GM19395 (cell line): ENCODE measurements around the gene PRKCG.

Source experiments
- ATAC-seq: cut with Tn5 transposase; IDR thresholded peaks from one replicate; pipeline ENCODE4 v1.9.1; 2021; ENCODE audit warnings: mild to moderate bottlenecking, moderate library complexity; ENCODE audit not compliant: unreplicated experiment

Gene PRKCG

DNA sequence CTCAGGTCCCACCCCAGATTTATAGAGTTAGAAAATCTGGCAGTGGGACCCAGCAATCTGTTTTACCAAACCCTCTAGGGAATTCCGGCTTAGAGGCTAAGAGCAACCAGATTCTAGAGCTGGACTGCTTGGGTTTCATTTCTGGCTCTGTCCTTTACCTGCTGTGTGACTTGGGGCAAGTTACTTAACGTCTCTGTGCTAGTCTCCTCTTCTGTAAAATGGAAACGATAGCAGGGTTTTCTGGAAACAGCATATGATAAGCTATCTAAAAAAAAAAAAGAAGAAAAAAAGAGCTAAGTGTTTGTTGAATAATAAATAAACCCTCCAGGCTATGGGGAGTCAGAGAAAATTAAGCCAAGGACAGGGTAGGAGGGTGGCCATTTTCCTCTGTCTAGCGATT is 15.5 kb downstream of the PRKCG start:
- no peak for ATAC-seq

DNA sequence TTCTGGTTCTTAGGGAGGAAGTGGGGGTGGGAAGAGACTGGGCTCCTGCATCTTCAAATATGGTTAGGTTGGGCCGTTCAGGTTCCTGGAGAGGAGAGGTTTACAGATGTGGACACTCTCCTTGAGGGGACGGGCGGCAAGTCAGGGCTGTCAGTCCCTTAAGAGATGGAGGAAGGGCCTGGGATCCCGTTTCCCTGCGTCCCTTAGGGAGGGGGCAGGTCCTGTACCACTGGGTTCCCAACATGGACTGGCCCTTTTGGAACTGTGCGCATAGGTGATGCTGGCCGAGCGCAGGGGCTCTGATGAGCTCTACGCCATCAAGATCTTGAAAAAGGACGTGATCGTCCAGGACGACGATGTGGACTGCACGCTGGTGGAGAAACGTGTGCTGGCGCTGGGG is 16.2 kb downstream of the PRKCG start:
- no peak for ATAC-seq

DNA sequence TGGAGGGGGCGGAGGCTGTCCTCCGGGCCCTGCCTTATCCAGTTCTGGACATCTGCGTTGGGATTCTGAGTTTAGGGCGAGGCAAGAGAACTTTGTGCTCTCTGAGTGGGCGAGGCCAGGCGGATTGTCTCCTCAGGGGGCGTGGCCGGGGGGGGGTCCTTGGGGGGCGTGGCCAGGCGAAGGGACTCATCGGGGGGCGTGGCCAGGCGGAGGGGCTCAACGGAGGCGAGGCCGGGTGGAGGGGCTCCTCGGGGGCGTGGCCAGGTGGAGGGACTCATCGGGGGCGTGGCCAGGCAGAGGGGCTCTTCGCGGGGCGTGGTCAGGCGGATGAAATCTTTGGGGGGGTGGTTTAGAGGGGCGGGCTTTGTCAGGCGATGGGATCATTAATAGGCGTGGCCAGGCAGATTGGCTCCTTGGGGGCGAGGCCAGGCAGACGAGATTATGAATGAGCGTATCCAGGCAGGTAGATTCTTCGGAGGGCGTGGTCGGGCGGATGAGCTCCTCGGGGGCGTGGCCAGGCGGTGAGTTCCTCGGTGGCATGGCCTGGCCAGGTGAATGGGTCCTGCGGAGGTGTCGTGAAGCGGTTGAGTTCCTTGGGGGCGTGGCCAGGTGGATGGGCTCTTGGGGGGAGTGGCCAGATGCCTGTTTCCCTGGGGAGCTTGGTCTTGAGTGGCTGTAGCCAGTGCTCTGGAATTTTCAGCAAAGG is 16.8 kb downstream of the PRKCG start:
- no peak for ATAC-seq

DNA sequence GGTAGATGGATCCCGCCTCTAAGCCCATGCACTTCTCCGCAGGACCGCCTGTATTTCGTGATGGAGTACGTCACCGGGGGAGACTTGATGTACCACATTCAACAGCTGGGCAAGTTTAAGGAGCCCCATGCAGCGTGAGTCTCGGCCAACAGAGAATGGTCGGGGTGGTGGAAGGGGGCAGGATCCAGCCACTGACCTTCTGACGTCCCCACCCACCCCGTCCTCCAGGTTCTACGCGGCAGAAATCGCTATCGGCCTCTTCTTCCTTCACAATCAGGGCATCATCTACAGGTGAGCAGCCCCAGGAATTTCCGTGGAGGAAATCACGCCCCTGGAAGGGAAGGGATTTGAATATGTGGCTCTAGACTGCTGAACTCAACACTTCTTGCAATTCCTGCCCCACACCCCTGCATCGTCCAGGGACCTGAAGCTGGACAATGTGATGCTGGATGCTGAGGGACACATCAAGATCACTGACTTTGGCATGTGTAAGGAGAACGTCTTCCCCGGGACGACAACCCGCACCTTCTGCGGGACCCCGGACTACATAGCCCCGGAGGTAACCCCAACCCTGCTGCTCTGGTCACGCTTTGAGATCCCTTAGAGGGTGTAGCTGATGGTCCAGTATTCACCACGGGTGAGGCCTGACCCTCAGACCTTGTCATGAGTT is 18.3 kb downstream of the PRKCG start:
- ATAC-seq, result no peak

DNA sequence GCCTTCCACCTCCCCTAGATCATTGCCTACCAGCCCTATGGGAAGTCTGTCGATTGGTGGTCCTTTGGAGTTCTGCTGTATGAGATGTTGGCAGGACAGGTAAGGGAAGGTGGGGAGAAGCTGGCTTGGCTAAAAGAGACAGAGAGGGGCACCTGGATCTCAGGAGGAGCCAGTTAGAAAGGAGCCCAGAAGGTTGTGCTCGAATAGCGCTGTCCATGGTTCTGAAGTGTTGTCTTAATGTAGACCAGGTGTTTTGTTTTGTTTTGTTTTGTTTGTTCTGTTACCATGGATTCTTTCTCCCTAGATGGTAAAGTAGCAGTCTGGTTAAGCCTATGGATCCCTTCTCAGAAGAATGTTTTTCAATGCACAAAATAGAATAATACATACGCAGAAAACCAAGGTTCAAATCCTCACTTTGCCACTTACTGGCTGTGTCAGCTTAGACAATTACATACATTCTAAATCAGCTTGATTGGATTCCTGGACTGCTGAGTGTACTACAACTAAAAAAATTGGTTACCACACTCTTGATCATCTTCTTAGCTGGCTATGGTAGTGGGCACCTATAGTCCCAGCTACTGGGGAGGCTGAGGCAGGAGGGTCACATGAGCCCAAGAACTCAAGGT is 21.2 kb downstream of the PRKCG start:
- ATAC-seq, result no peak

DNA sequence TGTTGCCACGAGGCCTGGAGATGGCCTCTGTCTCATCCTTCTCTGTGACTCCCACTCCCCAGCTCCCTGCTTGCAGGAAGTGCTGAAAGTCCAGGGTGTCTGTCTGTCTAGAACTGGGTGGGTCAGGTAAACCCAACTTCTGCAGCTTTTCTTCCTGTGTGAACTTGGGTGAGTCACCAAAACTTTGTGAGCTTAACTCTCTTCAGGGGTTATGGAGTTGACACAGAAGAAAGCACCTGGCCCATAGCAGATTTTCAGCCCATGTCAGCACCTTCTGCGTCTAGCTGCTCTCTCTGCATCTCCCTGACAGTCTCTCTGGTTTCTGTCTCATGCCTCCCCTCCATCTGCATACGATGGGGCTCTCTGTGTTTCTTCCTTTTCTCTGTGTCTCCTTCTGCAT is 22.9 kb downstream of the PRKCG start:
- no peak for ATAC-seq

DNA sequence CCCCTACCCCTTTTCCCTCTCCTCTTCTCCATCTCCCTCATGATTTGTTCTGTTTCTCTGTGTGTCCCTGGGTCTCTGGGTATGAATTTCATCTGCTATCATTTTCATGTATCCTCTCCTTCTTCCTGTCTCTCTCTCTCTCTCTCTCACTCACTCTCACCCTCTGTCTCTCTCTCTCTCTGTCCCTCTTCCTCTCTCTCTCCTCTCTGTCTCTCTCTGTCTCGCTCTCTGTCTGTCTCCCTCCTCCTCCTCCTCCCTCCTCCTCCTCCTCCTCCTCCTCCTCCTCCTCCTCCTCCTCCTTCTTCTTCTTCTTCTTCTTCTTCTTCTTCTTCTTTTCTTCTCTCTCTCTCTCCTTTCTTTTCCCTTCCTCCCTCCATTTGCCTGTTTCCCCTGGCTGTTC is 23.8 kb downstream of the PRKCG start:
- no peak for ATAC-seq

DNA sequence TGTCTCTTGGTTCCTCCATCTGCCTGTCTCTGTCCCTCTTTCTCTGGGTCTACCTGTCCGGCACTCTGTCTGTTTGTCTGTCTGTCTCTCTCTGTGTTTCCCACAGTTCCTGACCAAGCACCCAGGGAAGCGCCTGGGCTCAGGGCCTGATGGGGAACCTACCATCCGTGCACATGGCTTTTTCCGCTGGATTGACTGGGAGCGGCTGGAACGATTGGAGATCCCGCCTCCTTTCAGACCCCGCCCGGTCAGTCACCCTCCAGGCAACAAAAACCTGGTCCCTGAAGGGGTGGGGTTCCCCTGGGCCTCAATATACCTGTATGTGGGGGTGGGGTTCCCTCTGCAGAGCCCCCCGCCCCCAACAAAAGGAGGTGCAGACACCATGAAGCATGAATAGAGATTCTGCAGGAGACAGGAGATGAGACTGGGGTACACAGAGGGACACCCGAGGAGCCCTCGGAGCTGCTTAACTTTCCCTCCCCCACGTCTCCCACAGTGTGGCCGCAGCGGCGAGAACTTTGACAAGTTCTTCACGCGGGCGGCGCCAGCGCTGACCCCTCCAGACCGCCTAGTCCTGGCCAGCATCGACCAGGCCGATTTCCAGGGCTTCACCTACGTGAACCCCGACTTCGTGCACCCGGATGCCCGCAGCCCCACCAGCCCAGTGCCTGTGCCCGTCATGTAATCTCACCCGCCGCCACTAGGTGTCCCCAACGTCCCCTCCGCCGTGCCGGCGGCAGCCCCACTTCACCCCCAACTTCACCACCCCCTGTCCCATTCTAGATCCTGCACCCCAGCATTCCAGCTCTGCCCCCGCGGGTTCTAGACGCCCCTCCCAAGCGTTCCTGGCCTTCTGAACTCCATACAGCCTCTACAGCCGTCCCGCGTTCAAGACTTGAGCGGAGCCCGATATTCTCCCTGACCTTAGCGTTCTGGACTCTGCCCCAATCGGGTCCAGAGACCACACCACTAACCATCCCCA is 24.5 kb downstream of the PRKCG start:
- ATAC-seq, result no peak

DNA sequence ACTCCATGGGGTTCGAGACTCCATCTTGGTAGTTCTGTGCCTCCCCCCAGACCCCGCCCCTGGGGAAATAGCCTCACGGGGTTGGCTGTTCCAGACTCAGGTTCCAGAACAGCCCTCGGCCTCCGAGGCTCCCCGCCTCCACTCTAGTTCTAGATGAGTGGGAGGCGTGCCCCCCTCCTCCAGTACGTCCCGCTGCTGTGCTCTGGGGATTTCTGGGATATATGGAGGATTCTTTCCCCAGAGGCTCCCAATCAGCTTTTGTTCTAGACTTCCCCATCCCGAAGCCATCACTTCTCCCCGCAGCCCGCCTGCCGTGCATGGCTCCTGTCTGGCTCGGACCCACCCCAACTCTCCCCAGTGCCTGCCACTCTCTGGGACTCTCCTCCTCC is 25.2 kb downstream of the PRKCG start:
- no peak for ATAC-seq

DNA sequence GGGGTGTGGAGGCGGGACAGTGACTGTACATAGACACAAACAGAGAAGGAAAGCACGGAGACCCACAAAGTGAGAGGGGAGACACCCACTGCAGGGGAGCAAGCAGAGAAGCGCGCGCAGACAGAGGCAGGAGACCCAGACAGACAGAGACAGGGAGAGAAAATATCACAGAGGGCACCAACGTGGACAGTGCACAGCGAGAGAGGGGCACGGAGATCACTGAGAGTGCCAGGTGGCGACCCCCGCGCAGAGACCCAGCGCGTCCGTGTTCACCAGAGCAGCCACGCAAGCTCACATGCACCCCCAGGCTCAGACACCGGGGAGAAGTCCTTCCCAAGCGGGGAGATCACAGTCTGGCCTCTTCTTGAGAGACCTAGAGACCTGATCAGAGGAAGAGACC is 25.7 kb downstream of the PRKCG start:
- ATAC-seq, result no peak

DNA sequence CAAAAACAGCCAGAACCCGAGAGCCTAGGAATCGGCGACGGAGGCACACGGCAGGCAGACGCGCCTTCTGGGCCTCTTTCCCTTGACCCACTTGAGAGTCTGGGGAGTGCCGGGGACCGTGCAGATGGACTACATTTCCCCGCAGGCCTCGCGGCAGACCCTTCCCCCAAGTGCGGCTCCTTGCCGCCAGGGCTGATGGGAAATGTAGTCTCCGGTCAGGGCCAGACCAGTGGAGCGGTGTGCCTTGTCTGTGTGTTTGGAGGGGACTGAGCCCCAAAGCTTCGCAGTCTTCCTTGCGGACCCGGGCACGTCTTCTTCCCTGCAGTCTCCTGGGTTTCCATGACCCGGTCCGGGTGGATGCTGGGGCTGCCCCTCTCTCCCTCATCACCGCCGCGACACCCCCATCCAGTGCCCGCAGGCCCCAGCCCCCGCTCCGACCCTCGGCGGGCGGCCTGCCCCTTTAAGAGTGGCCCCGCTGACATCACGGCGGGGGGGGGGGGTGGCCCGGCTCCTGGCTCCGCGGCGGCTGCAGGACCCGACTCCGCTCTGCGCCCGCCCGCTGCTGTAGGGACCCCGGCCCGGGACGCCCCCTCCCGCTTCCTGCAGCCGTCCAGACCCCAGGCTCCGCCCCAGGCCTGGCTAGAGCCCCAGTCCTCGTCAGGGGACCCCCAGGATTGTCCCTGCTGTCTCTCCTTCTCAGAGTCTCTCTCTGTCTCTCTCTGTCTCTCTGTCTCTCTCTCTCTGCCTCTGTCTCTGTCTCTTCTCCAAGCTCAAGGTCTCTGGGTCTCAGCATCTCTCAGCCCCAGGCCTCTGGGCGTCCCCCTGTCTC is 26.3 kb downstream of the PRKCG start:
- no peak for ATAC-seq

DNA sequence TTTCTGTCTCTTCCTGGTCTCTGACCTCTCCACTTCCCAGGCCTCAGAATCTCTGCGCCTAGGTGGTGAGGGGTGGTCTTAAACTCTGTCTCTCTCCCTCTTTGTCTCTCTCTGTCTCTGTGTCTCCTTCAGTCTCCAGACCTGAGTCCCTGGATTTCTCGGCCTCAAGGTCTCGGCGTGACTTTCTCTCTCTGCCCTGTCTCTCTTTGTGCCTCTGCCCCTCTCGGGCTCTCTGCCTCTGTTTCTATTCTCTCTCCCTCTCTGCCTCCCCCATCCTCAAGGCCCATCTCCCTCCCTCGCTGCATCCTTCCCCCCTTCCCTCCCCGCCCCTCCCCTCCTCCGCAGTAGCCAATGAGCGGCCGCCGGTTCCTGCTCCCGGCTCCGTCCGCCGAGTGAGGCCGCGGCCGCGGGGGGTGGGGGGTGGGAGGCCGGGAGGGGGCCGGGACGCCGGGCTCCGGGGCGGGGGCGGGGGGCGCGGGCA is 27.0 kb downstream of the PRKCG start, which contains the start of gene CACNG7:
Gene CACNG7, plus strand, starts transcription at position 344 of the 481 bp plus-strand sequence. CDS start 3,554 bp downstream, outside the sequence.
- ATAC-seq, result no peak

DNA sequence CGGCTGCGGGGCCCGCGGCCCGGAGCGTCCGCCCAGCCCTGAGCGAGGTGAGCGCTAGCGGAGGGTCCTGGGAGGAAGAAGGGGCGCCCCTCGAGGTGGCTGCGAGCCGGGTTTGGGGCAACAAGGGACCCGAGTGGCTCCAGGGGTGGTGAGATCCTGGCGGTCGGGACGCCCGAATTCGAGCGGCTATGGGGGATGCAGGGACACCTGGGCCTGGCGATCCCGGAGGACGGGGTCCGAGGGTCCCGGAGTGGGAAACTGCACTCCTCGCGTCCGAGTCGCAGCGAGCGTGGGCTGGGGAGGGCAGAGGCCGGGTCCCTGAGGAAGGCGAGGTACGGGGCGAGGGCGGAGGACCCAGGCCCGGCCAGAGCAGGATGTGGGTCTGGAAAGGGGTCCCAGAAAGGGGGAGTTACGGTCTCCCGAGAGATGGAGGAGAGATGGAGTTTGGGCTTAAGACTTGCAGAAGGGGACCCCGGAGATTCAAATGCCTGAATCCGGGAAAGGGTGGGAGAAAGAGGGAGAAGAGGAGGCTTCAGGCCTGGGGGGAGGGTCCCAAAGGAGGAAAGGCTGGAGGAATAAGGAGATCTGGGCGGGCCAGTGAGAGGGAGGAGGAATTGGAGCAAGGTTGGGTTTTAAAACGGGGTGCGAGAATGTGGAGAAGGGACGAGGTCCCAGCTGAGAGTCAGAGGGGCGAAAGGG is 27.6 kb downstream of the PRKCG start:
- ATAC-seq, result no peak

DNA sequence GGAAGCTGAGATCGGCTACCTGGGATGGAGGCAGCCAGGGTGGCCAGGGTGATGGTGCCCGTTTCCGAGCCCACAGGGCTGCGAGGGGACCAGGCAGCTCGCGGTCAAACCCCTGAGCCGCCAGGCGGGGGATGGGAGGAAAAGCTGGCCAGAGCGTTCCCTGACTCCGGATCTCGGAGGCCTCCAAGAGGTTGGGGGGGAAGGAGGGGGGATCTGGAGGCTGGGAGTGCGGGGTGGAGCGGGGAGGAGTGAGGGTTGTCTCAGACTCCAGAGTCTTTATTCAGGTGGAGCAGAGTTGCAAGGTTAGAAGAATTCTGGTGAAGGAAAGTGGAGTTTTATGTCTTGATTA is 28.1 kb downstream of the PRKCG start:
- no peak for ATAC-seq

DNA sequence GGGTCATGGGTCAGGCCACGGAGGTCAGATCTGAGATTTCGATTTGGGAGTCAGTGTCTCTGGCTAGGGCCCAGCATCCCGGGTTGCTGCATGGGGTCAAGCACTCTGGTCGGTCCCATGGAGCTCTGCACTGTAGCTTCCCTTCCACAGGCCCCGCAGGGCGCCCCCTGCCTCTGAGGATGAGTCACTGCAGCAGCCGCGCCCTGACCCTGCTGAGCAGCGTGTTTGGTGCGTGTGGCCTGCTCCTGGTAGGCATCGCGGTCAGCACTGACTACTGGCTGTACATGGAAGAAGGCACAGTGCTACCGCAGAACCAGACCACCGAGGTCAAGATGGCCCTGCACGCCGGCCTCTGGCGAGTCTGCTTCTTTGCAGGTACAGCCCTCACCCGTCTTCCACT is 30.7 kb downstream of the PRKCG start:
- no peak for ATAC-seq

DNA sequence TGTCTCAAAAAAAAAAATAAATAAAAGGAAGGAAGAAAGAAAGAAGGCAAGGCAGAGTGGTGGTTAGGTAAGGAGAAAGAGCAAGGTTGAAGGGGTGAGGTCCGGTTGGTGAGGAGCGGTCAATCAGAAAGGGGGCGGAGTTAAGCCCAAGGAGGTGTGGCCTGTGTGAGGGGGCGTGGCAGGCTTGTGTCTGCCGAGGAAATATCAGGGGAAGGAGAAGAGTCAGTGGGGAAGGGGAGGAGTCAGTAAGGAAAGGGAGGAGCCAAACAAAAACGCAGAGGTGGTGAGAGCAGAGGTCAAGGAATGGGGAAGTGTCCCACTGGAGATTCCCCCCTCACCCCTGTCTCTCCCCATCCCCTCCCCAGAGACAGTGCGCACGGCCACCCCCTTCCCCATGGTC is 33.0 kb downstream of the PRKCG start:
- no peak for ATAC-seq

DNA sequence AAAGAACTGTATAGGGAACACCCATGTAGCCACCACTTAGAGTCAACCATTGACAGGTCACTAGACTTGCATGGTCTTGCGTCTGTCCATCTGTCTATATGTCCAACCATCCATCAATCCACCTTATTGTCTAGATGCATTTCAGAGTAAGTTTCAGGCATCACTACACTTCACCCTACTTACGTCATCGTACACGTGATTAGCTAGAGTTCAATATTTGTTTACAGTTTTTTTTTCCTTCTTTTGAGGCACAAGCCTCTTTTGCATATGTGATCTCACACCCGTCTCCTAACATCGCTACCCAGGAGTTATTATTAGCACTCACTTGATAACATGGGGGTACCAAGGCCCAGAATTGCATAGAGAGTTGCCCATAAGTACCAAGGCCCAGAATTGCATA is 34.0 kb downstream of the PRKCG start:
- ATAC-seq, result no peak

DNA sequence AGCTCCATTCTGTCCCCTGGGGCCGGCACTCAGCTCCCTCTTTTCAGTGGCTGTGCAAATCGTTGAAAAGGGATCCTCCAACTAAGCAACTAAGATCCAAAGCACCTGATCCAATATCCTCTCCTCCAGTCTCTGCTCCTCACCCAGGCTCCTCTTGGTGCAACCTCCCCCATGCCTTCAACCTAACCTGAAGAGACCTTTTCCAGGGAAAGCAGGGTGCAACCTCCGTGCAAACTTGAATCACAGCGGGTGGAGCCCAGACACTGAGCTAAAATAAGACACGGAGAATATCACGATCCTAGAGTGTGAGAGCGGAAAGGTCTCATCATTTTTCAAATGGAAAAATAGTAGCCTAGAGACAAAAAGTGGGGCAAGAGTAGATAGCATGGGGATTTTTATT is 35.4 kb downstream of the PRKCG start:
- ATAC-seq, result no peak

DNA sequence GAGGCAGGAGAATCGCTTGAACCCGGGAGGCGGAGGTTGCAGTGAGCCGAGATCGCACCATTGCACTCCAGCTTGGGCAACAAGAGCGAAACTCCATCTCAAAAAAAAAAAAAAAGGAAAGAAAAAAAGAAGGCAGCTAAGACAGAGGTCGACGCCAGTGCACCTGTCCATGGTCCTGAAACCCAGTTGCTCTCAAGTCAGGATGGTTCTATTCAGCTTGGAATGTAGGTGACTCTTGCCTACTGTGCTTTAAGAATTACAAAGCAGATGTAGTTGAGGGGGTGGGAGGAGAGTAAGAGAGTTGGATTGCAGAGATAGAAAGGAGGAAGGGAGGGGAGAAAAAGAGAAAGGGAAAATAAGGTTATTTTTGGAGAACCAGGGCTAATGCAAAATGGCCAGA is 45.7 kb downstream of the PRKCG start:
- no peak for ATAC-seq

DNA sequence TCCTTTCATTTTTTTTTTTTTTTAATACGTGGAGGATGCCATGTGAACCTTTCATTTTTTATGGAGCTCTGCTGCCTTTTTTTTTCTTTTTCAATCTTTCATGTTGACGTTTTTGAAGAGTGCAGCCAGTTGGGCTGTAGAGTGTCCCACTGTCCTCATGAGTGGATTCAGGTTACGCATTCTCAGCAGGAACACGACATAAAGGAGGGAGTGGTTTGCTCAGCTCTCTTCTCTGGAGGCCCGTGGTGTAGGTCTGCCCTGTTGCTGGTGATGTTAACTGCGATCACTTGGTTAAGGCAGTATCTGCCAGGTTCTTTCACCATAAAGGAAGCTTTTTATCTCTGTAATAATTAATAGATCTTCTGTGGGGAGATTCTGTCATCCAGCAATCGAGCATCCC is 54.0 kb downstream of the PRKCG start:
- ATAC-seq, result no peak
